Astrocyte (in vitro differentiated cells and primary cell): ENCODE data around the gene PDCL3. TPM values are rescaled to one million over a fixed set of nuclear protein-coding genes. Genes with fewer than 3 reads are reported as not detected.

ENCODE experiments used
- DNase-seq: peaks from one replicate; pipeline ENCODE4 v3.0.0-alpha.2; 2010; ENCODE audit warnings: low read depth
- FAIRE-seq: peaks from 2 replicates; lab custom pipeline; 2011; peaks lifted over from hg19 to GRCh38; lab: Jason Lieb, UNC
- H2AFZ ChIP-seq: 2 replicates; pipeline ENCODE4 v1.6.0; 2012; ENCODE audit warnings: low read depth, low read length, inconsistent platforms
- H3K27ac ChIP-seq: 2 replicates; pipeline ENCODE4 v1.5.1; 2011; ENCODE audit warnings: low read depth, low read length, inconsistent platforms
- H3K27me3 ChIP-seq: 2 replicates; pipeline ENCODE4 v1.6.0; 2011; ENCODE audit warnings: low read length, inconsistent platforms; ENCODE audit not compliant: insufficient read depth
- H3K36me3 ChIP-seq: 2 replicates; pipeline ENCODE4 v1.5.1; 2011; ENCODE audit warnings: low read length, inconsistent platforms; ENCODE audit not compliant: insufficient read depth
- H3K4me1 ChIP-seq: 2 replicates; pipeline ENCODE4 v1.5.1; 2011; ENCODE audit warnings: low read length, inconsistent platforms; ENCODE audit not compliant: insufficient read depth
- H3K4me2 ChIP-seq: 2 replicates; pipeline ENCODE4 v1.6.0; 2012; ENCODE audit warnings: low read length, inconsistent platforms
- H3K4me3 ChIP-seq: 2 replicates; pipeline ENCODE4 v1.5.1; 2011; ENCODE audit warnings: low read depth, mild to moderate bottlenecking, low read length, inconsistent platforms; ENCODE audit not compliant: insufficient read depth
- H3K79me2 ChIP-seq: 2 replicates; pipeline ENCODE4 v1.6.0; 2012; ENCODE audit warnings: mild to moderate bottlenecking, low read length, inconsistent platforms; ENCODE audit not compliant: insufficient read depth
- H3K9ac ChIP-seq: 2 replicates; pipeline ENCODE4 v1.6.0; 2012; ENCODE audit warnings: mild to moderate bottlenecking, low read length, inconsistent platforms
- H3K9me3 ChIP-seq: 2 replicates; pipeline ENCODE4 v1.5.1; 2012; ENCODE audit warnings: low read depth, mild to moderate bottlenecking, low read length, inconsistent platforms; ENCODE audit not compliant: insufficient read depth
- H4K20me1 ChIP-seq: 2 replicates; pipeline ENCODE4 v1.6.0; 2012; ENCODE audit warnings: low read length, inconsistent platforms; ENCODE audit not compliant: insufficient read depth
- H3K27ac Mint-ChIP-seq: one replicate; pipeline ENCODE4 v1.8.0; 2021; ENCODE audit warnings: mild to moderate bottlenecking, mixed read lengths; ENCODE audit not compliant: unreplicated experiment
- H3K27me3 Mint-ChIP-seq: one replicate; pipeline ENCODE4 v1.8.0; 2021; ENCODE audit warnings: low read depth, mixed read lengths; ENCODE audit not compliant: unreplicated experiment
- H3K36me3 Mint-ChIP-seq: one replicate; pipeline ENCODE4 v1.8.0; 2021; ENCODE audit warnings: low read depth, mixed read lengths; ENCODE audit not compliant: unreplicated experiment
- H3K4me1 Mint-ChIP-seq: one replicate; pipeline ENCODE4 v1.8.0; 2021; ENCODE audit warnings: low read depth, mixed read lengths; ENCODE audit not compliant: unreplicated experiment
- H3K4me3 Mint-ChIP-seq: one replicate; pipeline ENCODE4 v1.8.0; 2021; ENCODE audit warnings: mild to moderate bottlenecking, moderate library complexity, mixed read lengths; ENCODE audit not compliant: unreplicated experiment
- H3K9me3 Mint-ChIP-seq: one replicate; pipeline ENCODE4 v1.8.0; 2021; ENCODE audit warnings: mild to moderate bottlenecking, mixed read lengths; ENCODE audit not compliant: unreplicated experiment
- EZH2 ChIP-seq: IDR thresholded peaks from 2 replicates; pipeline ENCODE4 v1.6.1; 2012; ENCODE audit warnings: mild to moderate bottlenecking, low read length, inconsistent platforms; ENCODE audit not compliant: insufficient read depth
- total RNA-seq: library from RNA; stranded (reverse); gene quantifications from 2 replicates; pipeline ENCODE4 v1.2.1, GENCODE V29; 2021
- TF ChIP-seq, protein P1 (sequence below): IDR thresholded peaks from 2 replicates; pipeline ENCODE4 v1.5.1; 2011; ENCODE audit warnings: low read depth, mild to moderate bottlenecking, inconsistent platforms, low read length, moderate library complexity; ENCODE audit not compliant: insufficient read depth

PDCL3 gene
- total RNA-seq, 1 donor from 2014 or later: 35.5 TPM

DNA sequence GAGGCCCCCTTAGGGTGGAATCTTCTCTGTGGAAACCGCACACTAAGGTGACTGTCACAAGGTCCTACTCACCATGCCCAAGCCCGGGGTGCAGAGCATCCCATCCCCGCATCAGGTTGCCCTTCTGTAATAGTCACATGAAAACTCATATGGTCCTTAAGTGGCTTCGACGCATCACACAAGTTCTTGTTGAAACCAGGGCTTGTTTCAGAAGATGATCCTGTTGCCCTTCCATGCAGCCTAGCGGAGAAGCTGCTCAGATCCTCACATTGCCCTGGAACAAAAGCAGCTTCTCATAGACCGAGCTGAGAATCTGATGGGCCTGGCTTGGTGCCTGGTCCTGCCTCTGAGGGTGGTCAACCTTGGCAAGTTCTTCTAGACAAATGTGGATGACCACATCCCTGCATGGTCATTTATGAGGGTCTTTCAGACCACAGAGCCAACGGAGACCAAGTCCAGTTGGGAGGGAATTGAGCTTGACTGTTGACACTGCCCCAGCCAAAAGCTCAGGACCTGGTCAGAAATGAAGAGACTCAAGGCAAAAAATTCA is 54.1 kb downstream of the PDCL3 start:
- no peak overlapping the region for H3K4me2 ChIP-seq
- DNase-seq (no peak), FAIRE-seq (no peak)
- no peaks in the 10 kb centered on the region for H3K4me1 ChIP-seq
- H3K9me3 Mint-ChIP-seq: peaks cover 19% of the 10 kb centered on the region
- H3K36me3 ChIP-seq: no peaks in the 10 kb centered on the region
- no peaks in the 10 kb centered on the region for H3K27me3 ChIP-seq
- no peak overlapping the region for H3K9ac ChIP-seq
- H3K27ac ChIP-seq: no peak overlapping the region
- H3K27me3 Mint-ChIP-seq: peaks cover 25% of the 10 kb centered on the region
- no peaks in the 10 kb centered on the region for H3K79me2 ChIP-seq
- H3K4me1 Mint-ChIP-seq: no peaks in the 10 kb centered on the region
- no peak overlapping the region for H2AFZ ChIP-seq
- no peak overlapping the region for H3K27ac Mint-ChIP-seq
- H4K20me1 ChIP-seq: no peaks in the 10 kb centered on the region
- no peak overlapping the region for H3K4me3 Mint-ChIP-seq
- no peak overlapping the region for H3K4me3 ChIP-seq
- TF ChIP-seq EZH2: no peak
- TF ChIP-seq, protein P1, sequence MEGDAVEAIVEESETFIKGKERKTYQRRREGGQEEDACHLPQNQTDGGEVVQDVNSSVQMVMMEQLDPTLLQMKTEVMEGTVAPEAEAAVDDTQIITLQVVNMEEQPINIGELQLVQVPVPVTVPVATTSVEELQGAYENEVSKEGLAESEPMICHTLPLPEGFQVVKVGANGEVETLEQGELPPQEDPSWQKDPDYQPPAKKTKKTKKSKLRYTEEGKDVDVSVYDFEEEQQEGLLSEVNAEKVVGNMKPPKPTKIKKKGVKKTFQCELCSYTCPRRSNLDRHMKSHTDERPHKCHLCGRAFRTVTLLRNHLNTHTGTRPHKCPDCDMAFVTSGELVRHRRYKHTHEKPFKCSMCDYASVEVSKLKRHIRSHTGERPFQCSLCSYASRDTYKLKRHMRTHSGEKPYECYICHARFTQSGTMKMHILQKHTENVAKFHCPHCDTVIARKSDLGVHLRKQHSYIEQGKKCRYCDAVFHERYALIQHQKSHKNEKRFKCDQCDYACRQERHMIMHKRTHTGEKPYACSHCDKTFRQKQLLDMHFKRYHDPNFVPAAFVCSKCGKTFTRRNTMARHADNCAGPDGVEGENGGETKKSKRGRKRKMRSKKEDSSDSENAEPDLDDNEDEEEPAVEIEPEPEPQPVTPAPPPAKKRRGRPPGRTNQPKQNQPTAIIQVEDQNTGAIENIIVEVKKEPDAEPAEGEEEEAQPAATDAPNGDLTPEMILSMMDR: no peak
- H3K9me3 ChIP-seq: peaks cover 7% of the 10 kb centered on the region
- H3K36me3 Mint-ChIP-seq: no peaks in the 10 kb centered on the region

DNA sequence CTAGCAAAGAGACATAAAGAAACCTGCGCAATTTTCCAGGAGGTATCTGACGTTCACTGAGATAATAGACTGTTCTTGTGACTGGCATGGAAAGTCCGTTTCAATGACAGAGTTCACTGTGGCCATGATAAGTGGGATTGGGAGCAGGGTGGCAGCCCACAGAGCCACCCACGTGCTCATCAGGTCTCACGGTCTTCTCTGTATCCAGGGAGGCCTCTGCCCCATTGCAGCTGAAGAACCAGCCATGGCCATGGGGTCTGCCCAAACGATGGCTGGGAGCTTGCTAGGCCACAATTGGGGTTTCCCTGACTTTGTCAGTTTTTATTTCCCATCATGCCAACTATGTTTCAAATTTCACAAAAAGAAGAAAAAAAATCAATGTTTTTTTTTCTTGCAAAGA is 57.2 kb downstream of the PDCL3 start:
- Histone ChIP-seq H4K20me1 (no peaks in the 10 kb centered on the region), H3K4me2 (no peak overlapping the region), H3K9me3 (peaks cover 7% of the 10 kb centered on the region), H3K27ac (no peak overlapping the region), H3K36me3 (no peaks in the 10 kb centered on the region), H3K9ac (no peak overlapping the region), H2AFZ (no peak overlapping the region), H3K4me3 (no peak overlapping the region), H3K27me3 (peaks cover under 1% of the 10 kb centered on the region), H3K4me1 (no peaks in the 10 kb centered on the region), H3K79me2 (no peaks in the 10 kb centered on the region)
- DNase-seq (no peak), FAIRE-seq (no peak)
- Mint-ChIP-seq H3K27me3 (peaks cover 18% of the 10 kb centered on the region), H3K4me1 (no peaks in the 10 kb centered on the region), H3K4me3 (no peak overlapping the region), H3K36me3 (no peaks in the 10 kb centered on the region), H3K27ac (no peak overlapping the region), H3K9me3 (peaks cover 19% of the 10 kb centered on the region)
- TF ChIP-seq, protein P1: no peak
- no peak for TF ChIP-seq EZH2

DNA sequence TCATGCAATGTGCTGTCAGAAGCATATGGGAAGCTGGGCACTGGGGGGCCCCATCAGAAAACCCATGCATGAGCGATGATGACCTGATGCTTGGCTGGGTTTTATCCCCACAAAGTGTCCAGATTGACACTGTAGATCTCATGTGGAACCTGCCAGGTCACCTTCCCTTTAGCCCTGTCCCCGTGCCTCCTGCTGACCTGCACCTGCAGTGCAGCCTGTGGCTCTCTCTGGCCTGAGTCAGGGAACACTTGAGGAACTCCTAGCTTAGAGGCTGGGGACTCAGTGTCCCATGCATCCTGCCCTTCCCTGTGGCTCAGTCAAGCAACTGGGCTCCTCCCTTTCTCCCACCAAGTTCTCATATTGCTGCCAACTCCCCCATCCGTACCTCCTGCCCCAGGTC is 57.7 kb downstream of the PDCL3 start:
- no peaks in the 10 kb centered on the region for H3K79me2 ChIP-seq
- peaks cover 7% of the 10 kb centered on the region for H3K9me3 ChIP-seq
- DNase-seq: no peak
- H3K27ac Mint-ChIP-seq: no peak overlapping the region
- H3K4me3 ChIP-seq: no peak overlapping the region
- H3K9ac ChIP-seq: no peak overlapping the region
- H3K36me3 ChIP-seq: no peaks in the 10 kb centered on the region
- H3K9me3 Mint-ChIP-seq: peaks cover 19% of the 10 kb centered on the region
- H3K4me1 Mint-ChIP-seq: no peaks in the 10 kb centered on the region
- no peaks in the 10 kb centered on the region for H4K20me1 ChIP-seq
- no peaks in the 10 kb centered on the region for H3K4me1 ChIP-seq
- H3K27ac ChIP-seq: no peak overlapping the region
- H3K27me3 Mint-ChIP-seq: peaks cover 18% of the 10 kb centered on the region
- no peaks in the 10 kb centered on the region for H3K36me3 Mint-ChIP-seq
- TF ChIP-seq EZH2: no peak
- TF ChIP-seq, protein P1: no peak
- H3K4me3 Mint-ChIP-seq: no peak overlapping the region
- no peak for FAIRE-seq
- peaks cover 4% of the 10 kb centered on the region for H3K27me3 ChIP-seq
- H2AFZ ChIP-seq: no peak overlapping the region
- no peak overlapping the region for H3K4me2 ChIP-seq
